ENCODE results near the gene CERS6.

DNA sequence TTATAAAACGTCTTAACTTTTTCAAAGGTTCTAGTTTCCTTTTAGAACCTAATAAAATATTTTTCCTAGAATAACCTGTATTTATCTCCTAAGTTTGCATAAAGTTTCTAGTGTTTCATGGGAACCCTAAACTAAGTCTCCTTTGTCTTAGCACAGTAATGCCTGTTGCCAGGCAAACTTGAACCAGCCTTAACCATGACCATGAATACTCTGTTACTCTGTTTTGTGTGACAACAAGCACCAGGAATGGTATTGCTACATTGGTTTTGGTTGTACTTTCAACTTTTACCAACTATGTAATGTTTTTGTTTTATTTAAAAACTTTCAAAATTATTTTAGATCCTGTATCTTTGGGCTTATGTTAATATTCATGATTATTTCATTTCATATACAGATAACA, 137.6 kb downstream of the CERS6 start:
- TF ChIP-seq TARDBP (IDR thresholded peaks at IDR 0.05) = no peak
- TF ChIP-seq FOXM1 (IDR thresholded peaks at IDR 0.05; ENCODE audit: borderline replicate concordance) = no peak
- TF ChIP-seq BHLHE40 (IDR thresholded peaks at IDR 0.05; ENCODE audit: borderline replicate concordance) = no peak
- no peak for TF ChIP-seq L3MBTL2 (conservative IDR thresholded peaks at IDR 0.05)
- no peak for TF ChIP-seq FOXA1 (IDR thresholded peaks at IDR 0.05)
- TF ChIP-seq LEF1 (IDR thresholded peaks at IDR 0.05; ENCODE audit: borderline replicate concordance) = no peak
- TF ChIP-seq HDGF (IDR thresholded peaks at IDR 0.05; ENCODE audit: borderline replicate concordance) = no peak
- TF ChIP-seq SP1 (IDR thresholded peaks at IDR 0.05) = no peak
- TF ChIP-seq ZNF384 (IDR thresholded peaks at IDR 0.05) = no peak

Measured in HEK293T (cell line).